ENCODE measurements around the gene TSSK3. TPM values are rescaled to one million over a fixed set of nuclear protein-coding genes. Genes with fewer than 3 reads are reported as not detected.

TSSK3 gene
- total RNA-seq, 1 donor from 2014 or later: 6.1 TPM

GRCh38 chr1:32332290-32333079, 29.9 kb upstream of the TSSK3 start:
- peaks cover 32% of the 10 kb centered on the region for H3K4me1 Mint-ChIP-seq
- no peak overlapping the region for H3K4me3 Mint-ChIP-seq
- intact Hi-C loops (cut with micrococcal nuclease): loop anchor here (10.0 kb wide), 1 partner anchor 398 kb away; the partner anchor contains the start of gene PTP4A2
- no peak for TF ChIP-seq CTCF (IDR thresholded peaks at IDR 0.05)
- H3K27me3 Mint-ChIP-seq: no peaks in the 10 kb centered on the region
- ChIA-PET POLR2A (interaction anchor here (0.7 to 5.7 kb wide), 7 partner anchors 9 to 90 kb away, joined by 3 to 75 read pairs (median 8); partner anchors contain the start of gene FAM229A), CTCF (interaction anchor here (0.9 to 2.2 kb wide), 7 partner anchors 11 to 117 kb away, joined by 3 to 10 read pairs (median 4); partner anchors contain the start of gene BSDC1)
- DNase-seq (no peak), ATAC-seq (ENCODE audit: low read depth) (no peak)
- peaks cover 67% of the 10 kb centered on the region for H3K36me3 Mint-ChIP-seq (ENCODE audit: low read depth)
- H3K27ac Mint-ChIP-seq: peak overlapping the region; percentile 46
- H3K9me3 Mint-ChIP-seq: no peaks in the 10 kb centered on the region

- Mint-ChIP-seq H3K27me3 (no peaks in the 10 kb centered on the region), H3K27ac (peak overlapping the region; percentile 57), H3K4me3 (peak overlapping the region; percentile 86), H3K36me3 (ENCODE audit: low read depth) (peaks cover 58% of the 10 kb centered on the region), H3K4me1 (peaks cover 41% of the 10 kb centered on the region), H3K9me3 (no peaks in the 10 kb centered on the region)
- no peak for TF ChIP-seq CTCF (IDR thresholded peaks at IDR 0.05)
- ChIA-PET CTCF (interaction anchor here (0.9 to 2.2 kb wide), 6 partner anchors 17 to 117 kb away, joined by 3 to 10 read pairs (median 4); partner anchors contain the start of gene BSDC1), POLR2A (interaction anchor here (1.1 to 5.7 kb wide), 7 partner anchors 9 to 91 kb away, joined by 3 to 95 read pairs (median 9); partner anchors contain the start of gene FAM229A)
- ATAC-seq (ENCODE audit: low read depth): no peak
- intact Hi-C loops (cut with micrococcal nuclease): loop anchor here (10.0 kb wide), 1 partner anchor 399 kb away; the partner anchor contains the start of gene PTP4A2
- no peak for DNase-seq
Measured at GRCh38 chr1:32333251-32333963, 28.9 kb upstream of the TSSK3 start.

GRCh38 chr1:32334274-32334861, 28.0 kb upstream of the TSSK3 start:
- peak; percentile 22 for DNase-seq
- TF ChIP-seq CTCF (IDR thresholded peaks at IDR 0.05): no peak
- peak overlapping the region; percentile 86 for H3K4me3 Mint-ChIP-seq
- intact Hi-C loops (cut with micrococcal nuclease): loop anchor here (10.0 kb wide), 1 partner anchor 400 kb away; the partner anchor contains the start of gene PTP4A2
- peaks cover 51% of the 10 kb centered on the region for H3K4me1 Mint-ChIP-seq
- H3K36me3 Mint-ChIP-seq (ENCODE audit: low read depth): peaks cover 48% of the 10 kb centered on the region
- POLR2A ChIA-PET: interaction anchor here (0.7 to 5.7 kb wide), 8 partner anchors 13 to 186 kb away, joined by 3 to 95 read pairs (median 4); partner anchors contain the start of gene FAM229A
- ATAC-seq (ENCODE audit: low read depth): no peak
- H3K27me3 Mint-ChIP-seq: no peaks in the 10 kb centered on the region
- CTCF ChIA-PET: interaction anchor here (2.2 kb wide), 2 partner anchors 18 to 94 kb away, joined by 6 to 10 read pairs; no protein-coding TSS in a partner anchor
- no peaks in the 10 kb centered on the region for H3K9me3 Mint-ChIP-seq
- peak overlapping the region; percentile 87 for H3K27ac Mint-ChIP-seq

- intact Hi-C loops (cut with micrococcal nuclease): loop anchor here (1.0 to 10.0 kb wide), 8 partner anchors 13 to 400 kb away; partner anchors contain the start of genes FAM229A, HDAC1, PTP4A2 and TSSK3
- peak overlapping the region; percentile 87 for H3K27ac Mint-ChIP-seq
- ATAC-seq (ENCODE audit: low read depth): peak; percentile 30
- POLR2A ChIA-PET: interaction anchor here (0.5 to 5.8 kb wide), 24 partner anchors 10 to 599 kb away, joined by 3 to 151 read pairs (median 12); partner anchors contain the start of genes BSDC1, CCDC28B, EIF3I and FAM167B
- CTCF ChIA-PET: interaction anchor here (1.3 to 3.4 kb wide), 9 partner anchors 16 to 119 kb away, joined by 3 to 15 read pairs (median 9); partner anchors contain the start of gene BSDC1
- H3K4me1 Mint-ChIP-seq: peaks cover 57% of the 10 kb centered on the region
- peak; percentile 71 for DNase-seq
- no peaks in the 10 kb centered on the region for H3K9me3 Mint-ChIP-seq
- H3K4me3 Mint-ChIP-seq: peak overlapping the region; percentile 86
- H3K27me3 Mint-ChIP-seq: no peaks in the 10 kb centered on the region
- TF ChIP-seq CTCF (IDR thresholded peaks at IDR 0.05): no peak
- H3K36me3 Mint-ChIP-seq (ENCODE audit: low read depth): peaks cover 43% of the 10 kb centered on the region
Measured at GRCh38 chr1:32334864-32335534, 27.3 kb upstream of the TSSK3 start.

Data from activated B cell treated with CpG ODN at 0.5 μM for 24 hours (primary cell).